ENCODE measurements around the gene STIMATE. TPM values are rescaled to one million over a fixed set of nuclear protein-coding genes. Genes with fewer than 3 reads are reported as not detected.
A peak's percentile ranks its signal among the peaks of the same experiment; 100 is the strongest.

The STIMATE gene
- total RNA-seq, 8 experiments from 2014 or later, result 7.2 to 27.0 (median 13.3) TPM

- no peak overlapping the region for H3K27ac ChIP-seq
- in situ Hi-C loops (cut with MboI; ENCODE audit: low pct_unique_long_range_greater_than_20kb in 2 of 9, low sequenced_read_pairs in 9 of 9, unreplicated experiment in 9 of 9), result loop anchor here in 1 of 9 experiments (25.0 kb wide), 1 partner anchor 171 kb away; no protein-coding TSS in a partner anchor
- ATAC-seq (replicated peaks in 6 of 8), result peak in 6 of 8 experiments; percentile 42 to 86 (median 82)
Measured at GRCh38 chr3:52891615-52892081, 5.7 kb downstream of the STIMATE start.

GRCh38 chr3:52891164-52891563 is 6.2 kb downstream of the STIMATE start:
- in situ Hi-C loops (cut with MboI; ENCODE audit: low pct_unique_long_range_greater_than_20kb in 2 of 9, low sequenced_read_pairs in 9 of 9, unreplicated experiment in 9 of 9), result loop anchor here in 1 of 9 experiments (25.0 kb wide), 1 partner anchor 171 kb away; no protein-coding TSS in a partner anchor
- no peak for ATAC-seq (replicated peaks in 6 of 8)
- H3K27ac ChIP-seq, result no peak overlapping the region
- peaks cover under 1 to 5% of the 10 kb centered on the region in 2 donors for H3K4me1 ChIP-seq (replicated peaks in 1 of 2)
- no peak overlapping the region for H3K4me3 ChIP-seq
- WGBS, 10 experiments, result 68 to 100% (median 89%) methylated on average over 1 to 9 of the region's 9 CpGs

More at GRCh38 chr3:52891615-52892081, 5.7 kb downstream of the STIMATE start:
- Histone ChIP-seq H3K4me1 (replicated peaks in 1 of 2) (peaks cover 4 to 9% of the 10 kb centered on the region in 2 donors), H3K4me3 (no peak overlapping the region)
- 40 to 100% (median 98%) methylated on average over 1 to 2 of the region's 2 CpGs; no CpG with 5 or more reads in 2 of the 10 experiments for WGBS, 10 experiments

- no peak for ATAC-seq (replicated peaks in 6 of 8)
- Histone ChIP-seq H3K27ac (no peak overlapping the region), H3K4me3 (no peak overlapping the region), H3K4me1 (replicated peaks in 1 of 2) (peaks cover 0 to under 1% of the 10 kb centered on the region in 2 donors)
- in situ Hi-C loops (cut with MboI; ENCODE audit: low pct_unique_long_range_greater_than_20kb in 2 of 9, low sequenced_read_pairs in 9 of 9, unreplicated experiment in 9 of 9), result loop anchor here in 1 of 9 experiments (25.0 kb wide), 1 partner anchor 172 kb away; no protein-coding TSS in a partner anchor
- WGBS, 10 experiments, result 88 to 100% (median 97%) methylated on average over 1 to 5 of the region's 5 CpGs; no CpG with 5 or more reads in 1 of the 10 experiments
Measured at GRCh38 chr3:52890735-52891134, 6.6 kb downstream of the STIMATE start.

DNA sequence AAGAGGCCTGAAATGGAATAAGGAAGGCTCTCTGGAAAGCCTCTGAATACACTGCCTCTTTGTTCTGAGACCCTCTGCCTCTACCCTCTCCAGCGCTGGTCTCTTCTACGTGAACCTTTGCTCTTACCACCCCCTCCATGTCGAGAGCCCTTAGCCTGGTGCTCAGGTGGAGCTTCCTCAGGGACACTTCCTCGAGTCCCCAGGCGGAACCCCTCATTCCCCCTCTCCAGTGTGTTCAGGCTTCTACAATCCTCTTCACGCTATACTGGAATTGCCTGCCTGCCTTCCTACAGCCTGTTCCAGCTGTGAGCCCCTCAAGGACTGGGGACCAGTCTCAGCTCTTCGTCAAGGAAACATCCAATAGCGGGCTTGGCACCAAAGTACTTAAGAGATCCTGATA is 7.4 kb downstream of the STIMATE start:
- WGBS, 10 experiments, result 89 to 100% (median 97%) methylated on average over 1 to 6 of the region's 8 CpGs; no CpG with 5 or more reads in 4 of the 10 experiments
- in situ Hi-C loops (cut with MboI; ENCODE audit: low pct_unique_long_range_greater_than_20kb in 2 of 9, low sequenced_read_pairs in 9 of 9, unreplicated experiment in 9 of 9), result loop anchor here in 1 of 9 experiments (25.0 kb wide), 1 partner anchor 172 kb away; no protein-coding TSS in a partner anchor
- no peak overlapping the region for H3K27ac ChIP-seq
- no peaks in the 10 kb centered on the region for H3K4me1 ChIP-seq (replicated peaks in 1 of 2)
- no peak for ATAC-seq (replicated peaks in 6 of 8)
- no peak overlapping the region for H3K4me3 ChIP-seq

GRCh38 chr3:52887166-52887565 is 10.2 kb downstream of the STIMATE start:
- Histone ChIP-seq H3K4me3 (no peak overlapping the region), H3K4me1 (replicated peaks in 1 of 2) (no peaks in the 10 kb centered on the region), H3K27ac (no peak overlapping the region)
- 72 to 100% (median 92%) methylated on average over 1 to 4 of the region's 4 CpGs; no CpG with 5 or more reads in 1 of the 10 experiments for WGBS, 10 experiments
- in situ Hi-C loops (cut with MboI; ENCODE audit: low pct_unique_long_range_greater_than_20kb in 2 of 9, low sequenced_read_pairs in 9 of 9, unreplicated experiment in 9 of 9), result loop anchor here in 1 of 9 experiments (25.0 kb wide), 1 partner anchor 175 kb away; no protein-coding TSS in a partner anchor
- ATAC-seq (replicated peaks in 6 of 8), result no peak

GRCh38 chr3:52886049-52886730 is 11.2 kb downstream of the STIMATE start:
- in situ Hi-C loops (cut with MboI; ENCODE audit: low pct_unique_long_range_greater_than_20kb in 2 of 9, low sequenced_read_pairs in 9 of 9, unreplicated experiment in 9 of 9), result loop anchor here in 1 of 9 experiments (25.0 kb wide), 1 partner anchor 176 kb away; no protein-coding TSS in a partner anchor
- ATAC-seq (replicated peaks in 6 of 8), result no peak
- WGBS, 10 experiments, result 82 to 100% (median 93%) methylated on average over 2 to 5 of the region's 5 CpGs; no CpG with 5 or more reads in 3 of the 10 experiments

DNA sequence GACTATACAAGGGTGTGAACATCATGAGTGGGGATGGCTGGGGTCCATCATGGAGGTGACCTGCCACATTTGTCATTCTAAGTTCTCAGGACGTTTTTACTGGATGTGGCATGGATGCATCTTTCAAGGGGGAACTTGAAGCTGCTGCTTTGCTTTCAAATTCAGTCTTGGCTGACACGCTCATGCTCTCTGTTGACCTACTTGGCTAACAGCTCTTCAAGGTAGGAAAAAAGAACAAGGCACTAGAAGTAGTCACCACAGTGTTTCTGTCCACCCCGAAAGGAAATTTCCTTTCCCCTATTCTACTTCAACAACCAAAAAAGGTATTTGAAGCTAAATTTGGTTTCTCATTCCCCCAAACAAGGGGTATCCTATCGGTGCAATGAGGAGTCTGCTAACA is 15.0 kb downstream of the STIMATE start:
- in situ Hi-C loops (cut with MboI; ENCODE audit: low pct_unique_long_range_greater_than_20kb in 2 of 9, low sequenced_read_pairs in 9 of 9, unreplicated experiment in 9 of 9), result loop anchor here in 1 of 9 experiments (25.0 kb wide), 1 partner anchor 180 kb away; no protein-coding TSS in a partner anchor
- Histone ChIP-seq H3K4me3 (no peak overlapping the region), H3K4me1 (replicated peaks in 1 of 2) (no peaks in the 10 kb centered on the region), H3K27ac (no peak overlapping the region)
- 63 to 100% (median 87%) methylated on average over 1 to 4 of the region's 4 CpGs; no CpG with 5 or more reads in 2 of the 10 experiments for WGBS, 10 experiments
- no peak for ATAC-seq (replicated peaks in 6 of 8)

More at GRCh38 chr3:52886049-52886730, 11.2 kb downstream of the STIMATE start:
- Histone ChIP-seq H3K4me3 (no peak overlapping the region), H3K4me1 (replicated peaks in 1 of 2) (no peaks in the 10 kb centered on the region), H3K27ac (no peak overlapping the region)

- Histone ChIP-seq H3K4me1 (replicated peaks in 1 of 2) (no peaks in the 10 kb centered on the region), H3K4me3 (no peak overlapping the region), H3K27ac (no peak overlapping the region)
- WGBS, 10 experiments, result 0 to 100% (median 82%) methylated on average over 1 to 4 of the region's 4 CpGs; no CpG with 5 or more reads in 4 of the 10 experiments
- ATAC-seq (replicated peaks in 6 of 8), result no peak
- in situ Hi-C loops (cut with MboI; ENCODE audit: low pct_unique_long_range_greater_than_20kb in 2 of 9, low sequenced_read_pairs in 9 of 9, unreplicated experiment in 9 of 9), result loop anchor here in 1 of 9 experiments (25.0 kb wide), 1 partner anchor 180 kb away; no protein-coding TSS in a partner anchor
Measured at GRCh38 chr3:52881871-52882270, 15.5 kb downstream of the STIMATE start.

DNA sequence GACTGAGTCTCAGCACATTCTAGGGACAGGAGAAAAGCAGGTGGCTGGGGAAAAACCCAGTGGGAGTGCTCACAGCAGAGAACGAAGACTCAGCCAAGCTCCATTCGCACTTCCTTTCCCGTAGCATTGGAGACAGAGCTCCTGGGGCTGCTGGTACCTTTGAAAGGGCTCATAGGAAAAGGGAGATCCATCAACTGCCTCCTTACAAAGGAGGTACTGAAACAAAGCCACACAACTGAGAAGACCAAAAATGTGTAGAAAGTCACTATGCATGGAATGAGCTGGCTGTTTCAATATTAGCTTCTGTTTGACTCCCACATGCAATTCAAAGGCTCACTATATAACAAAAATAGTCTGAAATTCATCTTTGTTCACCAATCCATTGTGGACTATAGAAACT is 16.9 kb downstream of the STIMATE start:
- H3K27ac ChIP-seq, result no peak overlapping the region
- peak in 1 of 8 experiments; percentile 88 for ATAC-seq (replicated peaks in 6 of 8)
- no peak overlapping the region for H3K4me3 ChIP-seq
- H3K4me1 ChIP-seq (replicated peaks in 1 of 2), result no peaks in the 10 kb centered on the region
- in situ Hi-C loops (cut with MboI; ENCODE audit: low pct_unique_long_range_greater_than_20kb in 2 of 9, low sequenced_read_pairs in 9 of 9, unreplicated experiment in 9 of 9), result loop anchor here in 1 of 9 experiments (25.0 kb wide), 1 partner anchor 182 kb away; no protein-coding TSS in a partner anchor
- WGBS, 10 experiments, result 58 to 90% (median 64%) methylated on average over 2 of the region's 3 CpGs; no CpG with 5 or more reads in 7 of the 10 experiments

GRCh38 chr3:52880047-52880446 is 17.3 kb downstream of the STIMATE start:
- WGBS, 10 experiments, result 60 to 100% (median 89%) methylated on average over 1 to 5 of the region's 5 CpGs; no CpG with 5 or more reads in 4 of the 10 experiments
- ATAC-seq (replicated peaks in 6 of 8), result no peak
- in situ Hi-C loops (cut with MboI; ENCODE audit: low pct_unique_long_range_greater_than_20kb in 2 of 9, low sequenced_read_pairs in 9 of 9, unreplicated experiment in 9 of 9), result loop anchor here in 1 of 9 experiments (25.0 kb wide), 1 partner anchor 182 kb away; no protein-coding TSS in a partner anchor
- H3K27ac ChIP-seq, result no peak overlapping the region
- no peaks in the 10 kb centered on the region for H3K4me1 ChIP-seq (replicated peaks in 1 of 2)
- H3K4me3 ChIP-seq, result no peak overlapping the region

GRCh38 chr3:52879581-52879980 is 17.8 kb downstream of the STIMATE start:
- no peaks in the 10 kb centered on the region for H3K4me1 ChIP-seq (replicated peaks in 1 of 2)
- no peak overlapping the region for H3K4me3 ChIP-seq
- no peak overlapping the region for H3K27ac ChIP-seq
- in situ Hi-C loops (cut with MboI; ENCODE audit: low pct_unique_long_range_greater_than_20kb in 2 of 9, low sequenced_read_pairs in 9 of 9, unreplicated experiment in 9 of 9), result loop anchor here in 1 of 9 experiments (25.0 kb wide), 1 partner anchor 183 kb away; no protein-coding TSS in a partner anchor
- no peak for ATAC-seq (replicated peaks in 6 of 8)
- 90 to 100% (median 100%) methylated on average over 1 to 3 of the region's 4 CpGs; no CpG with 5 or more reads in 3 of the 10 experiments for WGBS, 10 experiments

GRCh38 chr3:52879090-52879489 is 18.3 kb downstream of the STIMATE start:
- Histone ChIP-seq H3K4me3 (no peak overlapping the region), H3K4me1 (replicated peaks in 1 of 2) (no peaks in the 10 kb centered on the region), H3K27ac (no peak overlapping the region)
- ATAC-seq (replicated peaks in 6 of 8), result no peak
- in situ Hi-C loops (cut with MboI; ENCODE audit: low pct_unique_long_range_greater_than_20kb in 2 of 9, low sequenced_read_pairs in 9 of 9, unreplicated experiment in 9 of 9), result loop anchor here in 1 of 9 experiments (25.0 kb wide), 1 partner anchor 183 kb away; no protein-coding TSS in a partner anchor
- 90 to 100% (median 96%) methylated on average over 1 to 3 of the region's 4 CpGs; no CpG with 5 or more reads in 1 of the 10 experiments for WGBS, 10 experiments

All from motor neuron (in vitro differentiated cells).